ENCODE measurements around the gene PIEZO1.
"Not testable (repeated sequence)": the region's sequence is repeated elsewhere in the genome, so short reads cannot be mapped to it uniquely, and the experiment has no call there.

Gene PIEZO1

DNA sequence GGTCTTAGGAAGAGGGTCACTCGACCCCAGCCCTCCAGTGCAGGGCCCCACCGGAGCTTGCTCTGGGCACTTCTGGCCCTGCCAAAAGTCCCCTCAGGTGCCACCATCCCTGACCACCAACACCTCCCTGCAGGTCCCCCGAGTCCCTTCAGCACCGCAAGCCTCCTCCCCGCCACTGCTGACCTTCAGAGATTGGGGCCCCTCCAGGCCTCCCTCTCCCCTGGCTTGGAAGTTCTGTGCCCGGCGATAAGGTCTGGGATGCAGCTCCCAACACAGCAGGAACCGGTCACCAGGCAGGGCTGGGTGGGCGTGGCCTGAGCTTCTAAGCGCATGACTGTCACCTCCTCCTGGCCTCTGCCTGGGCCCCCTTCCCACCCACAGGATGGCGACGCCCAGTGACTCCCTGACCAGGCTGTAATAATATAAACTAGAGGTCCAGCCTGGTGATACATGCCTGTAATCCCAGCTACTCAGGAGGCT, 11.2 kb downstream of the PIEZO1 start:
- TF ChIP-seq, protein P1, sequence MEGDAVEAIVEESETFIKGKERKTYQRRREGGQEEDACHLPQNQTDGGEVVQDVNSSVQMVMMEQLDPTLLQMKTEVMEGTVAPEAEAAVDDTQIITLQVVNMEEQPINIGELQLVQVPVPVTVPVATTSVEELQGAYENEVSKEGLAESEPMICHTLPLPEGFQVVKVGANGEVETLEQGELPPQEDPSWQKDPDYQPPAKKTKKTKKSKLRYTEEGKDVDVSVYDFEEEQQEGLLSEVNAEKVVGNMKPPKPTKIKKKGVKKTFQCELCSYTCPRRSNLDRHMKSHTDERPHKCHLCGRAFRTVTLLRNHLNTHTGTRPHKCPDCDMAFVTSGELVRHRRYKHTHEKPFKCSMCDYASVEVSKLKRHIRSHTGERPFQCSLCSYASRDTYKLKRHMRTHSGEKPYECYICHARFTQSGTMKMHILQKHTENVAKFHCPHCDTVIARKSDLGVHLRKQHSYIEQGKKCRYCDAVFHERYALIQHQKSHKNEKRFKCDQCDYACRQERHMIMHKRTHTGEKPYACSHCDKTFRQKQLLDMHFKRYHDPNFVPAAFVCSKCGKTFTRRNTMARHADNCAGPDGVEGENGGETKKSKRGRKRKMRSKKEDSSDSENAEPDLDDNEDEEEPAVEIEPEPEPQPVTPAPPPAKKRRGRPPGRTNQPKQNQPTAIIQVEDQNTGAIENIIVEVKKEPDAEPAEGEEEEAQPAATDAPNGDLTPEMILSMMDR (IDR thresholded peaks at IDR 0.05; ENCODE audit: low read depth, low read length, missing control alignments), result no peak
- no peak for DNase-seq (ENCODE audit: low read depth)
- no peak overlapping the region for H3K4me3 ChIP-seq (ENCODE audit: low read depth, low read length)

DNA sequence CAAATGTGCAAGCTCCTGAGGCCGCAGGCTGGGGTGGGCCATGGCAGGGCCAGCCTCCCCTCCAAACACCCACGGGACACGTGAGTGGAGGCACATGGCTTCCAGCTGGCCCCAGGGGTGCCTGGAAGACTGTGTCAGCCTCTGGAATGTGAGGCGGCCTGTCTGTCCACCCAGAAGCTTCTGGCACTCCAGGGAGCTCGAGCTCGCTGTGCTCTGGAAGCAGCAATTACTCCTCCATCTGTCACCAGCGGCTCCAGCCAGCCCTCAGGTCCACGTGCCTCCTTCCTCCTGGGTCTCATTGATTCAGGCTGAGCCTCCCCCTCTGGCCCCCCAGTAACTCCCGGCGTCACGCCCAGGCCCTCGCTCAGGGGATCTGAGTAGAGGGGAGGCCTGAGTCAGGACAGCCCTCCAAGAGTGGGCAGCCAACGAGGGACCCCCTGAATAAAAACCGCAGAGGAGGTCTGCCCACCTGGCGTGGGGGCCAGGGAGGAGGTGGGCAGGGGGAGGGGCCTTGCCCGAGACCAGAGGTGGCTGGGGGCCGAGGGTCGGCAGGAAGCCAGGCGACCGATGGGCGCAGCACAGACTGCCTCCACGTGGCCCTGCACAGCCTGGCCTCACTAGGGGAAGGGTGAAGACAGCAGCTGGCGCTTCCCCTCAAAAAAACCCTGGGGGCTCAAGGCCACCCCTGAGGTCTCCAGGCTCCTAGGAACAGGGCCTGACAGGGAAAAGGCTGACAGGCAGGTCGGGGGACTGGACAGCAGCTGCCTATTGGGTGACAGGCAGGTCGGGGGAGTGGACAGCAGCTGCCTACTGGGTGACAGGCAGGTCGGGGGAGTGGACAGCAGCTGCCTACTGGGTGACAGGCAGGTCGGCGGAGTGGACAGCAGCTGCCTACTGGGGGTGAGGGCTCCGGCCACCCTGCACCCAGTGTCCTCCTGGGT, 11.9 kb downstream of the PIEZO1 start:
- no peak overlapping the region for H3K4me3 ChIP-seq (ENCODE audit: low read depth, low read length)
- TF ChIP-seq, protein P1 (IDR thresholded peaks at IDR 0.05; ENCODE audit: low read depth, low read length, missing control alignments), result no peak
- DNase-seq (ENCODE audit: low read depth), result no peak

DNA sequence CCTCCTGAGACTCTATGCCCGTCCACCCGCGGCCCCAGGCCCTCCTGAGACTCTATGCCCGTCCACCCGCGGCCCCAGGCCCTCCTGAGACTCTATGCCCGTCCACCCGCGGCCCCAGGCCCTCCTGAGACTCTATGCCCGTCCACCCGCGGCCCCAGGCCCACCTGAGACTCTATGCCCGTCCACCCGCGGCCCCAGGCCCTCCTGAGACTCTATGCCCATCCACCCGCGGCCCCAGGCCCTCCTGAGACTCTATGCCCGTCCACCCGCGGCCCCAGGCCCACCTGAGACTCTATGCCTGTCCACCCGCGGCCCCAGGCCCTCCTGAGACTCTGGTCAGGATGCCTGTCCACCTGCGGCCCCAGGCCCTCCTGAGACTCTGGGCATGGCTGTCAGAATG, 13.2 kb downstream of the PIEZO1 start:
- H3K4me3 ChIP-seq (ENCODE audit: low read depth, low read length); DNase-seq (ENCODE audit: low read depth): not testable (repeated sequence)

DNA sequence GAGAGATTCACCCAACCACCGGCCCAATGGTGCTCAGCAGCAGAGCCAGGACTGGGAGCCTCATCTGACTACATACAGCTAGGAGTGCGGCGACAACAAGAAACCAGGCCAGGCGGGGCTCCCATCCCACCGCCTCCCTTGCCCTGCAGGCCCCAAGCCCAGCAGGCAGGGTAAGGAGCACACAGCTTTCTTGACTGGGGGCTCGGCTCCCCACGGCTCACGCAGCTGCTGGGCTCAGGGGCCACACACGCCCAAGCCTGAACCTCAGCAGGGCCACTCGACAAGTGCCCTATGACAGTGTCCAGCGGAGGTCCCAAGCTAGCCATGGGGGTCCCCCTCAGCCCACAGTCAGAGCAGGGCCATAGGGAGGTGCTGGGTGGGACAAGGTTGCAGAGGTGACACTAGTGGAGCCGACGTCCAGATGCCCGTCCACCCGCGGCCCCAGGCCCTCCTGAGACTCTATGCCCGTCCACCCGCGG, 13.7 kb downstream of the PIEZO1 start:
- H3K4me3 ChIP-seq (ENCODE audit: low read depth, low read length), result no peak overlapping the region
- no peak for DNase-seq (ENCODE audit: low read depth)
- TF ChIP-seq, protein P1 (IDR thresholded peaks at IDR 0.05; ENCODE audit: low read depth, low read length, missing control alignments), result no peak

DNA sequence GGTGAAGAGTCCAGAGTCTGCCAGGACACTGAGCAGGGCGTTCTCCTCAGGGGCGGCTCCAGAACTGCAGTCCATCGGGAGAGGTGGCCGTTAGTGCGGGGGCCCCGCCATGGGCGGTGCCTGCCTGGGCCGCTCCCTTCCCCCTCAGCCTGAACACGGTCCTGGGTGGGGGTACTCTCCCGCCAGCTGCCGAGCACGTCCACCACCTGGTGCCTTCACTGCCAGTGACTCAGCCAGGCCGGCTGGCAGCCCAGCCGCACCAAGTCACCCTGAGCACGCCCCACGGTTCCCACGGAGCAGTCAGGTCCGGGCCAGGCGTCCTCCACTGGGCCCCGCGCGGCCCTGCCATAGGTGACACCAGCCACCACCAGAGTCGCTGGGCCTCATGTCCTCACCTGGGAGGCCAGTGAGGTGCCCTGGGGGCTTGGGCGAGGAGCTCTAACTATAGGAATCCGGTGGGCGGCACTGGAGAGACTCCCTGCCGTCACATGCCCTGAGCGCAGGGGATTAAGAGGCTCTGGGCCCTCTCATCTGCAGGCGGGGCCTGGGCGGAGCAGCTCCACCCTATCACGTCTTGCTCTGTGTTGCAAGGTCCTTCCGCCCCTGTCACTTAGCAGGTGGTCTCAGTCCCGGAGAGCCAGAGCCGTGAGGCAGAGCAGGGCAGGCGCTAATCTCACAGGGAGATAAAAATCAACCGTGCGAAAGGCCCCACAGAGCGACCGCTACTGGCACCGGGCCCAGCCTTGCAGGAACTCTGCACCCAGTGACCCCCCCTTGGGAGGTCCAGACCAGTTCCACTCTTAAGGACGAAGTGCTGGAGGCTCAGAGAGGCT, 14.3 kb downstream of the PIEZO1 start:
- no peak for DNase-seq (ENCODE audit: low read depth)
- no peak overlapping the region for H3K4me3 ChIP-seq (ENCODE audit: low read depth, low read length)
- TF ChIP-seq, protein P1 (IDR thresholded peaks at IDR 0.05; ENCODE audit: low read depth, low read length, missing control alignments), result no peak

DNA sequence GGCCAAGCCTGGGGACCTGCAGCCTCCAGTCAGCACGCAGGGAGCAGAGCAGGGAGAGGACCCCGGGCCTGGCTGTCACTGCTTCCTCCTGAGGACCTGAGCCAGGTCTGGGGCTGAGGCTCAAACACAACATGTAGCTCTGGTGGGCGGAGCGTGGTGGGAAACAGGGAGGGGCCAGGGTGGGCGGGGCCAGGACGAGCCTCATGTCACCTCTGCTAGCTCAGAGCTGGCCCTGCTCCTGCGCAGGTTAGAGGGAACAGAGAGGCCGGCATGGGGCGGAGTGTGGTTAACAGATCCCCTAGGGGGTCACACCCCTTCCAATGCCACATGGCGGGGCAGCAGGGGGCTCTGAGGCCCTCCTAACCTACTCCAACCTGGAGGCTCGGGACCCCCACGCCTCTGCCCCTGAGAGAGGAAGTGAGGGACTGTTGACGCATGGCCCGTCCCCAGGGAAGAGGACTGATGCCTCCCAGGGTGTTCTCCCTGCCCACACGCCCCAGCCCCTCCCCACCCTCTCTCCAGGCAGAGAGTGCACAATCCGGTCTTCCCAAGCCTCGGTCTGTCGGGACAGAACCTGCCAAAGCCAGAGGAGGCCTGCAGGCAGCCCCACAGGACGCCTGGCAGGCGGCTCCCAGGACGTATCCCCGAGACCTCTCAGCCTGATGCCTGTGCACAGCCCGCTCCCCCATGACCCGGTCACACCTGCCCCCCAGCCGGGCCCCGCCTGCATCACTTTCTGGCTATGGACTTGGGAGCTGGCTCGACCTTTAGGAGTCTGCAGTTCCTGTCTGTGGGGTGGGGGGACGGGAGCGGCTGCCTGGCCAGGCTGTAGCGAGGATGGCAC, 15.2 kb downstream of the PIEZO1 start:
- DNase-seq (ENCODE audit: low read depth), result no peak
- TF ChIP-seq, protein P1 (IDR thresholded peaks at IDR 0.05; ENCODE audit: low read depth, low read length, missing control alignments), result no peak
- H3K4me3 ChIP-seq (ENCODE audit: low read depth, low read length), result no peak overlapping the region
